DOHH2 (cell line): Measurements from ENCODE around the gene DMRT1.

Source experiments
- CTCF ChIP-seq: fragments of 200-600 bp; sonication (generic); IDR thresholded peaks from one replicate; pipeline ENCODE4 v1.5.1; 2014; ENCODE audit warnings: antibody characterized with exemption, mild to moderate bottlenecking, low read depth, low read length; ENCODE audit not compliant: poor library complexity, severe bottlenecking
- EZH2phosphoT487 ChIP-seq: fragments of 200-600 bp; sonication (generic); IDR thresholded peaks from 2 replicates; pipeline ENCODE4 v1.6.1; 2017; ENCODE audit warnings: borderline replicate concordance, mild to moderate bottlenecking, antibody characterized with exemption, low read length, moderate library complexity, mixed read lengths

GRCh38 chr9:860706-861105, 19.2 kb downstream of the DMRT1 start:
- TF ChIP-seq CTCF (no peak), EZH2phosphoT487 (no peak)
